ENCODE data around the gene IZUMO4.

IZUMO4 gene

GRCh38 chr19:2096480-2097202 is at the start of gene IZUMO4:
Gene IZUMO4 (plus strand): TSS chr19:2096915. CDS start chr19:2096946, 31 bp downstream.
- DNase-seq = peak; percentile 98 to 99

GRCh38 chr19:2047076-2047448 is 49.7 kb upstream of the IZUMO4 start:
- no peak for DNase-seq

GRCh38 chr19:2047449-2048103 is 49.1 kb upstream of the IZUMO4 start:
- DNase-seq = no peak

- DNase-seq = no peak
Observed at GRCh38 chr19:2048104-2048958, 48.4 kb upstream of the IZUMO4 start.

- DNase-seq = no peak
Observed at GRCh38 chr19:2048959-2049740, 47.6 kb upstream of the IZUMO4 start.

- DNase-seq = peak in 1 of 2 experiments; percentile 49
Observed at GRCh38 chr19:2049741-2050348, 46.9 kb upstream of the IZUMO4 start.

- no peak for DNase-seq
Observed at GRCh38 chr19:2050349-2050990, 46.2 kb upstream of the IZUMO4 start.

- peak; percentile 87 to 98 for DNase-seq
Observed at GRCh38 chr19:2050991-2051772, 45.5 kb upstream of the IZUMO4 start, which contains the start of gene MKNK2. Gene MKNK2 (minus strand): TSS chr19:2051244. CDS start chr19:2050851, 393 bp downstream.

GRCh38 chr19:2051773-2052704 is 44.7 kb upstream of the IZUMO4 start:
- DNase-seq = no peak

- no peak for DNase-seq
Observed at GRCh38 chr19:2053601-2054389, 42.9 kb upstream of the IZUMO4 start.

- no peak for DNase-seq
Observed at GRCh38 chr19:2054763-2055162, 42.0 kb upstream of the IZUMO4 start.

- DNase-seq = no peak
Observed at GRCh38 chr19:2055931-2056836, 40.5 kb upstream of the IZUMO4 start.

- DNase-seq = no peak
Observed at GRCh38 chr19:2056837-2057192, 39.9 kb upstream of the IZUMO4 start.

- DNase-seq = no peak
Observed at GRCh38 chr19:2057484-2058469, 38.9 kb upstream of the IZUMO4 start.

- no peak for DNase-seq
Observed at GRCh38 chr19:2058570-2059421, 37.9 kb upstream of the IZUMO4 start.
